SW 1271 (cell line): ENCODE data around the gene DEFB128.
"Not testable (repeated sequence)": the region's sequence is repeated elsewhere in the genome, so short reads cannot be mapped to it uniquely, and the experiment has no call there.

Source experiments
- DNase-seq, 2 experiments: peaks; one replicate each; lab custom pipeline; 2025; lab: John Stamatoyannopoulos, UW

The DEFB128 gene

DNA sequence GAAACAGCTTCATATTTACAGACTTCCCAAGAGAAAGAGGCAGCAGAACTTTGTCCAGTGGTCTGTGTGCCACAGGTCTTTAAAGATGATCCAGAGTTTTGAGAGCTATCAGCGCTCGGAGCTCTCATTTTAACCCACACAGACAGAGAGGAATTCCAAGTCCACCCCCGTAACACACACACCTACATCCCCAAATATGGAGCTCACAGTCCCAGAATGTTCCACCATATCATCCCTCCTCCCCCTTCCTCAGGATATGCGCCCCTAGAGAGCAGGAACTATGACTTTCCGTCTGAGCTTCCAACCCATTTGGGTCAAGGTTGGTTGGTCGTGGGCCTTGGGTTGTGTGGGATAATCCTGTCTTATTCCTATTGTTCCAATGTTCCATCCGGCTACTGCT is at the start of gene DEFB128:
TSS of gene DEFB128 (minus strand) at position 101 of the 400 bp plus-strand sequence. CDS start at position 13, 88 bp downstream.
- DNase-seq, result no peak

DNA sequence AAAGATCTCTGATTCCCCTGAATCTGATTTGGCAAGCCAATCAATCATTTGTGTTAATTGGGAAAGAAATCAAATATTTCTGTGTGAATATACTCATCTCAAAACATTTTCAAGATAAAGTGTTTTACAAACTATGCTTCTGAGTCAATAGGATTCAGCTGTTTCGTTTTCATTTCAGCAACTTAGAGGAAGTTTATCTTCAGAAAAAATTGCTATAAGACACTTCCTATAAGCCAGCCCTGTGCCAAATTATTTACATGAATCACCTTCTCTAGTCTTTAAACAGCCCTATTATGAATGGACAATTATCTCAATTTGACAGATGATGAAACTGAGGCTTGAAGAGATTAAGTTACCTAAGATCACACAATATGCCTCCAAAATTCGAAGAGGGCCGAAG is 48.4 kb upstream of the DEFB128 start:
- no peak for DNase-seq

DNA sequence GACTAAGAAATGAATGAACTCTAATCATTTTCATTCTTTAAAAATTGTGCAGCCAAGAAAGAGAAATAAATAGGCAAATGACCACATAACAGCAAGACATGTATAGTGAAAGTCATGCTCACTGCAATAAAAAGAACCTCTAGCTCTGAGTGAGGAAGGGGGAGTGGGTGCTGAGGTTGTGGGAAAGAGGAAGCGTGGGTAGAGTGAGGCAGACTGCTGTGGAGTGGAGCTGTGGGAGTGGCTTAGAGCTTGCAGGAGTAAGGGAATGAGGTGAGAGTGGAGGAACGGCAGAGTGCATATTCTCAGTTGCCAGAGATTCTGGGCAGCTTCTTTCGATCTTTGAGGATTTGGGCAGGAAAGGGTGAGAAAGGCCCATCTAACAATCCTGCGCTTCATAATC is 48.0 kb upstream of the DEFB128 start:
- DNase-seq, result no peak

DNA sequence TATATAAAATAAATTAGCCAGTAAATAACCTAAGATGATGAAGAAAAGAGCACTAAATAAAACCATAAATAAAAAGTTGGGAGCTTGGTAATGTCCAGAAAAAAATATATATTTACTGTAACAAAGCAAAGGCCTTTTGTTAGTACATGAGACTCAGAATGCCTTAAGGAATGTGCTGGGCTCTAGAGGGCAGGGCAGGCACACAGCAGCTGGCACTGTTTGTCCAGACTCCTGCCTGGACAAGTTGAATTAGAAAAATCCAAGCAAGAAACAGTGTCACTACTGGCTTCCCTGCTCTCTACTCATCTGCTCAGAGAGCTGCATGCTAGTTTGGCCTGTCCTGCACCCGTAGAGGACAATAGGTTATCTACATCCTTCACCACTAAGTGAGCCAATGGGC is 46.4 kb upstream of the DEFB128 start:
- no peak for DNase-seq

GRCh38 chr20:227439-228105 is 38.1 kb upstream of the DEFB128 start:
- DNase-seq, result no peak

DNA sequence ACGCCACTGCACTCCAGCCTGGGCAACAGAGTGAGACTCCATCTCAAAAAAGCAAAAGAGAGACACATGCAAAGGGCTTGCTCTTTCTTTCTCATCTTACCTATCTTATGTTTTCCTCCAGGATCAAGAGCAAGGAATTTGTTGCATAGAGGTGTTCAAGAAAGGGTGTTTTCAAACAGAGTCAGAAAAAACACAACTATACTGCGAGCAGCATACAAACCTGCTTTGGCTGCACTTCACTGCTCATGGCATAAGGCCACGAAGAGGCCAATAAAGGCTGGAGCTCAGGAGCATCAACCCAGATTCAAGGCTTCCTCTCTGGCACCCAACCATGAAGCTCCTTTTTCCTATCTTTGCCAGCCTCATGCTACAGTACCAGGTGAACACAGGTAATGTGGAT is 37.4 kb upstream of the DEFB128 start, which contains the start of gene DEFB129:
TSS of gene DEFB129 (plus strand) at position 301 of the 400 bp plus-strand sequence. CDS start at position 332, 31 bp downstream.
- no peak for DNase-seq

GRCh38 chr20:225879-226278 is 36.4 kb upstream of the DEFB128 start:
- DNase-seq, result not testable (repeated sequence)

- no peak for DNase-seq
These were observed 31.8 kb upstream of the DEFB128 start for GRCh38 chr20:221258-221830.

DNA sequence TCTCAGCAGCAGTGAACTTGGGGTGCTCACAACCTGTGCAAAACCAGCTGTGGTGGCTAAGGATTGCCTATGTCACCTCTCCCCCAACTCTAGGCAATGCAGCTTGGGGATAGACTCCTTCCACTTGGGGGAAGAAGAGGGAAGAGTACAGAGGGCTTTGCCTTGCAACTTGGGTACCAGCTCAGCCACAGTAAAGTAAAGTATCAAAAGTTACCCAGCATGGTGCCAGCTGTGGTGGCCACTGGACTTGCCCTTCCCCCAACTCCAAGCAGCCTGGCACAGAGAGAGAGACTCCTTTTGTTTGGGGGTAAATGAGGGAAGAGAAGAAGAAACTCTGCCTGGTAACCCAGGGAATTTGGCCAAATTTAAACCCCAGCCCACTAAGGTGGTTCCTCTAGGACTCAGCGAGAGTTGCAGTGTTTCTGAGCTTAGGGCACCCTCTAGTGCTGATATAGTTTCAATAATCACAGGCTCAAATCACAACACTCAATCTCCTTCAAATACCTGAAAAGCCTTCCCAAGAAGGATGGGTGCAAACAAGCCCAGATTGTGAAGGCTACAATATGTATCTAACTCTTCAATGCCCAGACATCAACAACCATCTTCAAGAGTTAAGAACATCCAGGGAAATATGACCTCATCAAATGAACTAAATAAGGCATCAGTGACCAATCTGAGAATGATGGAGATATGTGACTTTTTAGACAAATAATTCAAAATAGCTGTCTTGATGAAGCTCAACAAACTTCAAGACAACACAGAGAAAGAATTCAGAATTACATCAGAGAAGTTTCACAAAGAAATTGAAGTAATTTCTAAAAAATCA is 30.0 kb upstream of the DEFB128 start:
- peak in 1 of 2 experiments; percentile 40 for DNase-seq

DNA sequence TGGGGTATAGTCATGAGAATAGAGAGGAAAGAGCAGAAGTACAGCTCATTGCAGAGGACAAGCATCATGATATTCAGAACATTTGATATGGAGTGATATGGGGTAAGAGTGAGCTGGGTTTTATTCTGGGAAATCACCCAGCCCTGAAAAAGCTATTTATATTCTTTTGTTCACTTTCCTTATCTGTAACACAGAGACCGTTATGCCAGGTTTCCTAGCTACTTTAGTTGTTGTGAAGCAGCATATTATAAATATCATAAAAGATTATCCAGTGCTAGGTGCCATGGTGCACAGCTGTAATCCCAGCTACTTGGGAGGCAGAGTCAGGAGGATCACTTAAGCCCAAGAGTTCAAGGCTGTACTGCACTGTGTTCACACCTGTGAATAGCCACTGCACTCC is 27.8 kb upstream of the DEFB128 start:
- DNase-seq, result no peak

DNA sequence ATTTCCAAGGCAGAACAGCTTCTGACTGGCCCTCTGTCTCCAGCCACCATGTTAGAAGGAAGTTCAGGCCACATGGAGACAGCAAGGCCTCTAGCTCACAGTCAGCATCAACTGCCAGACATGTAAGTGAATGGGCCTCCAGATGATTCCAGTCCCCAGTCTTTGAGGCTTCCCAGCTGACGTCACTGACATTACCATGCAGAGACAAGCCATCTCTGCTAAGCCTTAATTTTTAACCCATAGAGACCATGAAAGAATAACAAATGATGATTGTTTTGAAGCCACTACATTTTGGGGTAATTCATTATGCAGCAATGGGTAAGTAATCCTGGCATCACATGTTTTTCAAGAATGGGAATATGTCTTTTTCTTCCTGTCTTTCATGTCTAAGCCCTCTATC is 26.3 kb upstream of the DEFB128 start:
- no peak for DNase-seq

- no peak for DNase-seq
These were observed 24.9 kb upstream of the DEFB128 start for GRCh38 chr20:214383-214782.

DNA sequence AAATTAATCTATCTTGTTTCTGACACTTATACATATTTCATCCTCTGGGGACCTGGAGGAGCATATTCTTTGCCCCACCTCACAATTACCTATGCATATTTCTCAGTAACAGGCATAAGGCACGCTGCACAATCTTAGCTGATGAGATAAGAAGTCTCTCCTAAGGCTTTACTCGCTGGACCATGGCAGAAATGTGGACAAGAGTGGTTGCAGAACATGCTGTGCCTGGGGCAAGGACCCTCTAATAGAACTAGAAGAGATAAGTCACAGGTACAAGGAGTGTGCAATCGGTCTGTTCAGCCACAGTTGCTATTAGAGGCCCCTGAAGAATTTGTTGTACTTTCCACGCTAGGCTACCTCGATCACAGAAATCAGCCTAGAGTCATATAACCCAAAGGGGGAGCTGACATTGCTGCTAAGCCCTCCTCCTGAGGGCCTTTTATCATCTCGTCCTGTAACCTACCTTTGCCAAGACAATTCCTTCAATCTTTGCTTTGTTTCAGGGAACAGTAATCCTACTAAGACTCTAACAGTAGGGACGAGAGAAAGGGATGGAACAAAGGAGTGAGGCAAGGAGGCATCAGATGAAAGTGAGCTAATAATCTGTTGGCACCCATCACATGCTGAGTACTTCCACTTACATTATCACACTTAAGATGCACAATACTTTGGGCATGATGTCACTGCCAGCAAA is 21.4 kb upstream of the DEFB128 start:
- no peak for DNase-seq

DNA sequence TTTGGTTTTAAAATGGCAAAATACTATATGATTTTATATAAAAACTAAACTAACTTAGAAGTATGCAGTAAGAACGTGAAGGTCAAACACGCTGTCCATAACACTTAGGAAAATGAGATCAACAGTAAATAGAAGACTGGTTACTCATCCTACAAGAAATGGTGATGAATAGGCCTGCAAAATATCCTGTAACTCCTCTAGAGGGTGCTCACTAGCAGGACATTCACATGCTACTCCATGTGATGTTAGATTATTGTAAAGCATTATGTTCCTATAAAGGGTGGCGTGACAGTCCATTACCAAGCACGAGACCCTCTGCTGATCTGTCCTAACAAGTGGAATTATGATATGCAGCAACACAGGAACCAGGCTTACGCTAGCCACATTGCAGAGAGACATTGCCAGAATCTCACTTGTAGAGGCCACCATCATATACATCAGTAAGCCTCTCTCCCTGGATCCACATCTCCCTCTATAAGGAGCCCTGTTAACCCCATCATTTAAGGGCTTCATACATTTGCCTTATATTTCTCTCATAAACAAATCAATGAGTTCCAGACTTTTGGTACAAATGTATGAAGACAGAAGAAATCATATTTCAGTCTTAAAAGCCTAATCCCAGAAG is 19.5 kb upstream of the DEFB128 start:
- DNase-seq, result peak; percentile 14 to 41

- DNase-seq, result not testable (repeated sequence)
These were observed 14.1 kb upstream of the DEFB128 start for GRCh38 chr20:203630-204029.

DNA sequence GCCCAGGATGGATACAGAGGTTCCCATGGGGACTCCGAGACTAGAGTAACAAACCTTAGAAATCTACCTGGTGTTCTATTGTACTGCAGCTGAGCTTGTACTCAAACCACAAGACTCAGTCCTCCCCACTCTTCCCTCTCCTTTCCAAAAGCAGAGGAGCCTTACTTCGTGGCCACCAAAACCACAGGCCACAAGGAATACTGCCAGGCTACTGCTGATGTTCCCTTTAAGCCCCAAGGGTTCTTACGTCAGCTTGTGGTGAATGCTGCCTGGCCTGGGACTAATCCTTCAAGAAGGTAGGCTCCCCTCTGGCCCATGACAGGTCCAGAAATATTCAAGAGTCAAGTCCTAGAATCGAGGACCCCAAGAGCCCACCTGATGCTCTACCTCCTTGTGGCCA is 10.5 kb upstream of the DEFB128 start:
- DNase-seq, result no peak

DNA sequence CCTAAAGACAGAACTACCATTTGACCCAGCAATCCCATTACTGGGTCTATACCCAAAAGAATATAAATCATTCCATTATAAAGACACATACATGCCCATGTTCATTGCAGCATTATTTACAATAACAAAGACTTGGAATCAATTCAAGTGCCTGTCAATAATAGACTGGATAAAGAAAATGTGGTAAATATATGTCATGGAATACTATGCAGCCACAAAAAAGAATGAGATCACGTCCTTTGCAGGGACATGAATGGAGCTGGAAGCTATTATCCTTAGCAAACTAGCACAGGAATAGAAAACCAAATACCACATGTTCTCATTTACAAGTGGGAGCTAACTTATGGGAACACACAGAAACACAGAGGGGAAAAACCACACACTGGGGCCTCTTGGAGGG is 8.7 kb upstream of the DEFB128 start:
- DNase-seq, result no peak

GRCh38 chr20:187733-188132 is 1.8 kb downstream of the DEFB128 start:
- DNase-seq, result no peak

DNA sequence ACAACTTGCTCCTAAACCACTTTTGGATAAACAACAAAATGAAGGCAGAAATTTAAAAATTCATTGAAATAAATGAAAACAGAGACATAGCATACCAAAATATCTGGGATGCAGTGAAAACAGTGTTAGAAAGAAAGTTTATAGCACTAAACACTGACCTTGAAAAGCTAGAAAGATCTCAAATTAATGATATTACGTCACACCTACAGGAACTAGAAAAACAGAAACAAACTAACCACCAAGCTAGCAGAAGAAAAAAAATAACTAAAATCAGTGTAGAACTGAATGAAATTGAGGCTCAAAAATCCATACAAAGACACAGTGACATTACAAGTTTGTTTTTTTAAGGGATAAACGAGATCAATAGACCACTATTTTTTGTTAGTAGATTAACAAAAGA is 5.2 kb downstream of the DEFB128 start:
- no peak for DNase-seq

- no peak for DNase-seq
These were observed 20.6 kb downstream of the DEFB128 start for GRCh38 chr20:168876-169275.

- DNase-seq, result no peak
These were observed 24.9 kb downstream of the DEFB128 start for GRCh38 chr20:164618-165017.

GRCh38 chr20:157154-157553 is 32.4 kb downstream of the DEFB128 start, which contains the start of gene DEFB127:
TSS of gene DEFB127 (plus strand) at chr20:157454. CDS start at chr20:157545, 91 bp downstream.
- DNase-seq, result no peak
